Effector CD4-positive, alpha-beta T cell (primary cell): Measurements from ENCODE around the gene CREBRF.

ENCODE experiments used
- DNase-seq: peaks from one replicate; pipeline ENCODE4 v3.0.0-alpha.2; 2020

CREBRF gene

DNA sequence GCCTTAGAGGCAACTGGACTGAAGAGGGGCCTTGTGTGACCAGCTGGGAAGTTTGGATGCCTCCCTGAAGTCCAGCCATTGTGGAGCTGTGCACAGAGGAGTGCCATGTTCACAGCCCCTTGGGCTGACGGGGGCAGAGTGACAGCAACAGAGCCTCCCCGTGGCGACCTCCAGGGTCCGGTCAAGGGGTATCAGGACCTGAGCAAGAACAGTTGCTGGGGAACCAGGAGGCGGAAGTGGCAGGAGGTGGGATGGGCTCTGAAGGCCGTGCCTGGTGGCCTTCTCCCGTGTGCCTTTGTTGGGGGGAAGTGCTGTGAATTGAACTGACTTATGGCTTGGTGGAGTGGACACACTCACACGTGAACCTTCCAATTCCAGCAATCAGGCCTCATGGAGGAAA, 102.2 kb downstream of the CREBRF start:
- DNase-seq: no peak

DNA sequence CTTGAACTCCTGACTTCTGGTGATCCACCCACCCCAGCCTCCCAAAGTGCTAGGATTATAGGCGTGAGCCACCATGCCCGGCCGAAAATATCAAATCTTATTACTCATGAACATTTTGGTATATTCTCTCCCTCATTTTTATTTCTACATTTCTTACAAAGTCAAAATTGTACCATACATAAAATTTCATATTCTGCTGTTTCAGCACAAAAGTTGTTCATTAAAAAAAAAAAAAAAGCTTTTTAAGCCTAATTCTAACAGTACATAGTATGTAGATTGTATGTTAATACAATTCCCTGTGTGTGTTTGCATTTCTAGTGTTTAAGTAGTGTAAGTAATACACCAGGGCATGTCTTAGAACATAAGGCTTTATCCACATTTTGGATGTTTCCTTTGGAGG, 103.1 kb downstream of the CREBRF start:
- no peak for DNase-seq

DNA sequence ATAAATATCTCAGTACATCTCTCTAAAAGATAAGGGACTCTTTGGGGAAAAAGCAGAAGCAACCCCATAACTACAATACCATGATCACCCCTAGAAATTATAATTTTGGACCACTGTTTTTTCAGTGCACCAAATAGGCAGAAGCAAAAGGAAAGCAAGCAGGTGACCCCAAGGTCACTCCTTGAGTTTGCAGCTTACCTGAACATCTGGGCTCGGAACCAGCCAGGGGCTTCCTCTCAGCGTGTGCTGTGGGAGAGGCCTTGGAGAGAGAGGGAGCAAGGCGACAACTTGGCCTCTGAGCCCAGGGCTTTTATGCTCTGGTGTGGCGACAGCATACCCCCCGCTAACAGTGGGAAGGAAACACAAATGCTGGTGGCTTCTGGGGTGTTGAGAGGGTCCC, 105.0 kb downstream of the CREBRF start:
- DNase-seq: no peak

DNA sequence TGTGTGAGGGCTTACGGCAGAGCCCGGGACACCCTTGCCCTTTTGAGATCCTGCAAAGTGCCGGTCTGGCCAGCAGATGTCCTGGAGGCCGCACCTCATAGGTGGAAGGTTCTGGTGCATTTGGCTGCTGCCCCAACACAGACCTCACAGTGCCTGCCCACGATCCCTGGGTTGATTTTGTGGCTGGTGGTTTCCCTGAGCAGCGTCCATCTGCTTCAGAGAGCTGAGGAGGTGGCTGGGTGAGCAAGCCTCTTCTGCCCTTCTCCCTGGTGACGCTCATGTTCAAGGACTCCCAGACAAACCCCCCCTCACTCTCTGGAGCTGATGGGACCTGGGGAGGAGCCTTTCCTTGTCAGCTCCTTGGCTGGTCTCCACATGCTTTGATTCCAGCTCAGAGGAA, 107.1 kb downstream of the CREBRF start:
- DNase-seq: no peak

DNA sequence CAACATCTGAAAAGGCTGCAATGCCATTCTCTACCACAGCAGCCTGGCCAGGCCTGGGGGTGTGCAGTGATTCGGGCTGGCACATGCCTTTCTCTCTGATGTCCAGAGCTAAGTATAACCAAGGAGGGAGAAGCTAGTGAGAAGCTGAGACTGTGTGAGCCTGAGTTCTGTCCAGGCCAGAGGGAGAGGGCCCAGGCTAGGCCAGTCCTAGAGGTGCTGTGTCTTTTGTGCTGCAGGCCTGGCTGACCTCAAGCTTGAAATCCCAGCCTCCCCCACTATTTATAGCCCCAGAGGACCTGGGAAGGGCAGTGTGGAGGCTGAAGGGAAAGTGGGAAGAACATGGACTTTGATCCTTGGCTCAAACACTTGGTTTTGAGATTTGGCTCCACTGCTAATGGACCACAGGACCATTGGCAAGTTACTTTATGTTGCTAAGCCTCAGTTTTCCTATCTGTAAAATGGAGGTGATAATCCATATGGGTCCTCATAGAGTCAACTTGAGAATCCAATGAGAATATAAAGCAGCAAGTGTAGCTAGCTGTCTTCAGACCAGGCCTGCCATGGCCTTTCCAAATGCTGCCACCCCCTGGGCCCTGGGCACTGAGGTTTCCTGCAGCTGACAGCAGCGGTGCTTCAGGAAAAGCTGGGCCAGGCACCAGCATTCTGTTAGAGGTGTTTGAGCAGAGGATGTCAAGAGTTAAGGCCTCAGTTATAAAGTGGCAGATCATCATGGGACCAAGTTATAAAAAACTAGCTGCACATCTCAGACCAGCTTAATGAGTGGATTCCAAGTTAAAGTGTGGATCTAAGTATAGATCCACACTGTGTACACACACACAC, 109.2 kb downstream of the CREBRF start:
- DNase-seq: no peak

DNA sequence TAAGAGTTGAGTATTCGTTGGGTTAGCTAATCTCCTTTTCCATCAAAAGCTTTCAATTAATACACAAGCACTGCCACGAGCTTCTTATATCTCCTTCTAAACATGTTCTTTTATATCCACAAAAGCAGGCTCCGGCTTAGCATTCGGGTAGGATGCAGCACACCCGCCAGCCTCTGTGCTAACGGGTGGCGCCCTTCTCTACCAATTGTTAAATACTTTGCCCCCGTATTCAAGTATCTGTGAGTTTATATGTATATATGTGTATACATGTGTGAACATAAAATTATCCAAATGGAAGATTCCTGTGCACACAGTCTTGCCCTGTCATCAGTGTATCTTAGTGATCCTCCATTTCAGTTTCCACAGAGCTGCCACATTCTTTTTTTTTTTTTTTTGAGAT, 116.0 kb downstream of the CREBRF start:
- DNase-seq: no peak

DNA sequence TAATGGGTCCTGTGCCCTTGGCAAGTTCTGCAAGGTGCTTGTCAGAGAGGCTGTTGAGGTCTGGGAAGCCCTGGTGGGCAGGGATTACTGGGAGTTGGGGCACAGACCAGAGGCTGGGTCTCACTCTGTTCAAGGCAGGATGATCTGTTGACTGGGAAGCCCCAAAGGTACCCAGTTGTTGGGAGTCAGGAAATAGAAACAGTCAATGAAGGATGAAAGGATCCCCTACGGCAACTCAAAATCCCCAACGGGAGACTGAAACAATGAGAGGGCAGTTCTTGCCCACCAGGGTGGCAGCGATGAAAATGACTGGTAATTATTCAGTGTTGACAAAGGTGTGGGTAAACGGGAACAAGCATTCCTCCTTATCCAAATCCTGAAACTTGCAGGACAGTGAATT, 119.4 kb downstream of the CREBRF start:
- DNase-seq: no peak

DNA sequence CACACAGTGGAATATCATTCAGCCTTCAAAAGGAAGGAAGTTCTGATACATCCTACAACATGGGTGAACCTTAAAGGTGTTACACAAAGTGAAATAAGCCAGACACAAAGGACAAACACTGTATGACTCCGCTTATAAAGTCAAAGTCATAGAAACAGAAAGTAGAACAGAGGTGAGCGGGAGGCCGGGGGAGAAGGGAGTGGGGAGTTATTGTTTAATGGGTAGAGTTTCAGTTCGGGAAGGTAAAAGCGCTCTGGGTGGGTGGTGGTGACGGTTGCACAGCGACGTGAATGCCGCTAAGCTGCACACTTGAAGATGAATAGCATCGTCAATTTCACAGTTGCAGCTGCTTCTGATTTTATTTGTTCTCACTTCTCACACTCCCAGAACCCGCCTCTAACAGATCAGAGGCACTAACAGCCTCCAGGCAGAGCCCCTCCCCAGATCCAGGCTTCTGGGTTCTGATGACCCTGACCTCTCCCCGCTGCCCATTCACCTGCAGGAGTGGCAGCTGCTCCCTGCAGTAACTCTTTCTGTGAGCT, 122.3 kb downstream of the CREBRF start:
- DNase-seq: no peak

DNA sequence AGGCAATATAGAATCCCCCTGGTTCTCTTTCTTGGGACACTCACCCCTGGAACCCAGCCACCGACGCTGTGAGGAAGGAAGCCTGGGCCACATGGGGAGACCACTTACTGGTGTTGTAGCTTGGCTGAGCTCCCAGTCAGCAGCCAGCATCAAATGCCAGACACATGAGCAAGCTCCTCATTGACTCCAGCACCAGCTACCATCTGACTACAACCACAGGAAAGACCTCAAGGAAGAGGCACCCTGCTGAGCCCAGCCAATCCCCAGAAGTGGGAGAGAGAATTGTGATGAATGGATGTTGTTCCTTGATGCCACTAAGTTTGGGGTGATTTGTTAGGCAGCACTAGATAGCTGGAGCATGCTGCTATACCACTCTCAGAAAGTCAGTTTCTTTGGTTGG, 124.2 kb downstream of the CREBRF start:
- DNase-seq: no peak

DNA sequence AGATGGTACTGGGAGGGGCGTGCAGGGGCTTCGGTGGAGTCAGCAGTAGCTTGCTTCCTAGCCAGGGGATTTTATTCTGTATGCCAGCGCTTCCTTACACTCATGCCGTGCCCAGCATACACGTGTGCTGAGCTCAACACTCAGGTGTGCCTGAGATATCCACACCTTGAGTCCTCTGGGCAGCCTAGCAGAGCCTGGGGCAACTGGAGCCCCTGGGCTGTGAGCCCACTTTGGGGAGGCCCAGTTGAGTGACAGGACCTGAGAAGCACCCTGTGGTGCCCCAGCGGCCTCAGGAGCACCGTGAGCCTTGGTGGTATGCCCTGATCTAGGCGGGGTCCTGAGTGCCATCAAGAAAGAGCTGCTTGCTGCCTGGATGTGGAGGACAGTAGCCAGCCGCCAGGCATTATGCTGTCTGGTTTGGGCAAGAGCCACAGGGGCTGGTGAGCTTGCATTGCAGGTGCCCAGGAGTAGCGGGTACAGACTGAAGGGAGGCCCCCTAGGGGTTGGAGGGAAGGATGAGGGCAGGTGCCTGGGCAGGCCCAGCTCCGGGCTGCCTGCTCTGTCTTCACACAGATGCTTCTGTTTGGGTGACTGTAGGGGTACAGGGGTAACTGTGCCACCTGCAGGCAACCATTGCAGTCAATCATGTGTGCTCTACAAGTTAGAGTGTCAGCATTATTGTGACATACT, 131.0 kb downstream of the CREBRF start:
- DNase-seq: no peak

DNA sequence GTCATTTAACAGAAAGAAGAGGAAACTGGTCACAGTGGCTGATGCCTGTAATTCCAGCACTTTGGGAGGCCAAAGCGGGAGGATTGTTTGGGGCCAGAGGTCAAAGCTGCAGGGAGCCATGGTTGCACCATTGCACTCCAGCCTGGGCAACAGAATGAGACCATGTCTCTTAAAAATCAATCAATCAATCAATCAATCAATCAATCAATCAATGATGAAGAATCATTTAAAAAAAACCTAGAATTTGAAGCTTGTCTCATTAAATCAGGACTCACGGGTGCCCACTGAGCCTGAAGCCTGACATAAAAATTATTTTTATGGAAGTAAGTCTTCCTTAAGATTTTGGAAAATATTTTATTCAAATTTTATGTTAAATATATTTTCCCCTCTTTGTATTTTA, 132.1 kb downstream of the CREBRF start:
- no peak for DNase-seq
